Uterus (tissue), 4 donors: Measurements from ENCODE around the gene ADRM1. TPM values are rescaled to one million over a fixed set of nuclear protein-coding genes. Genes with fewer than 3 reads are reported as not detected.

Experiments used
- DNase-seq, 2 donors: peaks; one replicate each; pipeline ENCODE4 v3.0.0-alpha.2; 2019 to 2020
- H3K27ac ChIP-seq, 2 donors: fragments of 200-600 bp; sonication (generic); 1 replicate in 1 of 2; 2 replicates in 1 of 2; pipeline ENCODE4 v1.5.1; 2016 to 2018
- H3K27me3 ChIP-seq, 2 donors: fragments of 200-600 bp; sonication (generic); one replicate each; pipeline ENCODE4 v1.5.1; 2018 to 2019; ENCODE audit warnings: control low read depth in 1 of 2
- H3K36me3 ChIP-seq, 2 donors: fragments of 200-600 bp; sonication (generic); one replicate each; pipeline ENCODE4 v1.5.1; 2019; ENCODE audit warnings: control low read depth in 1 of 2
- H3K4me1 ChIP-seq, 2 donors: fragments of 200-600 bp; sonication (generic); one replicate each; pipeline ENCODE4 v1.5.1; 2018 to 2019; ENCODE audit warnings: control low read depth in 1 of 2
- H3K4me3 ChIP-seq, 2 donors: fragments of 200-600 bp; sonication (generic); 1 replicate in 1 of 2; 2 replicates in 1 of 2; pipeline ENCODE4 v1.5.1; 2018 to 2019; ENCODE audit warnings: mild to moderate bottlenecking in 1 of 2
- H3K9me3 ChIP-seq, 2 donors: fragments of 200-600 bp; sonication (generic); one replicate each; pipeline ENCODE4 v1.5.1; 2019; ENCODE audit warnings: control low read depth in 1 of 2
- CTCF ChIP-seq, 4 experiments: fragments of 200-600 bp in 2 of 4; fragments of 450-650 bp in 2 of 4; sonication (generic) in 2 of 4; IDR thresholded peaks; one replicate each; pipeline ENCODE4 v1.5.1; 2016 to 2019; ENCODE audit warnings: antibody characterized with exemption in 4 of 4, mild to moderate bottlenecking in 2 of 4, moderate library complexity in 1 of 4
- POLR2A ChIP-seq, 2 donors: fragments of 450-650 bp; IDR thresholded peaks; one replicate each; pipeline ENCODE4 v1.6.1; 2016; ENCODE audit warnings: antibody characterized with exemption in 2 of 2, mild to moderate bottlenecking in 1 of 2, moderate library complexity in 1 of 2
- intact Hi-C: fragments of 100-400 bp; cut with DNase I; formaldehyde crosslinking; loops from one replicate; pipeline ENCODE4 v1.15.1; 2023; ENCODE audit warnings: low total_unique reads
- total RNA-seq, 4 donors: library from RNA; depleted of rRNA in 3 of 4; stranded (reverse); fragments of >200 nt in 3 of 4; gene quantifications; one replicate each; pipeline versions ENCODE4 v1.1.0 to v1.2.4, GENCODE V29; 2014 to 2023
- donor health status: DM: yes; HTN: yes; CAD: no.

The ADRM1 gene
- total RNA-seq, 4 donors from 2014 or later = 42.9 to 82.7 (median 60.9) TPM

DNA sequence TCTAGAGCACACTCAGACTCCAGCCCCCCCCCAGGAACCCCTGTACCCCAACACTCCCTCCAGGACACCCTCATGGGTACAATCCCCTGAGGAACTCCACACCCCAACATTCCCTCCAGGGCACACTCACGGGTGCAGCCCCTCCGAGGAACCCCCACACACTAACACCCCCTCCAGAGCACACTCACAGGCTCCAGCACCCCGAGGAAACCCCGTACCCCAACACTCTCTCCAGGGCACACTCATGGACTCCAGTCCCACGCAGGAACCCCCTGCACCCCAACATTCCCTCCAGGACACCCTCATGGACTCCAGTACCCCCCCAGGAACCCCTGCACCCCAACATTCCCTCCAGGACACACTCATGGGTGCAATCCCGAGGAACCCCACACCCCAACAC, 32.7 kb downstream of the ADRM1 start:
- Histone ChIP-seq H3K9me3 (no peaks in the 10 kb centered on the region), H3K4me1 (no peaks in the 10 kb centered on the region), H3K4me3 (no peak overlapping the region), H3K27me3 (no peaks in the 10 kb centered on the region), H3K36me3 (no peaks in the 10 kb centered on the region), H3K27ac (no peak overlapping the region)
- no peak for DNase-seq
- intact Hi-C loops = no loop called here
- TF ChIP-seq POLR2A (IDR thresholded peaks at IDR 0.05) (no peak), CTCF (IDR thresholded peaks at IDR 0.05) (no peak)

DNA sequence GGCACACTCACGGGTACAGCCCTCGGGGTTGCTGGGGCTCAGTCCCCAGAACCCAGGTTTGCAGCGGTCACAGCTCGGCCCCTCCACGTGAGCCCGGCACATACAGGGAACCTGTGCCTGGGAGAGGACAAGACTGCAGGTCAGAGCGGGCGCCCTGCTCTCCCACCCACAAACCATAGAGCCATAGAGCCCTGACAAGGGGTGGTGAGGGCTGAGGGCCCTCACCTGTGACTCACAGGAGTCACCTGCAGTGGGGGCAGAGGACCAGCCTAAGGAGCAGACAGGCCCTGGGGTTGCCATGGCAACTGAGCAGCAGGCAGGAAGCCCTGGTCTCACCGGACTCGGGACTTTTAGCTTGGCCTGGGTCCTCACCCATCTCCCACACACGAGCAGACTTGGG, 33.5 kb downstream of the ADRM1 start:
- no peak overlapping the region for H3K27ac ChIP-seq
- no peak overlapping the region for H3K4me3 ChIP-seq
- intact Hi-C loops = no loop called here
- no peak for DNase-seq
- H3K27me3 ChIP-seq = no peaks in the 10 kb centered on the region
- no peaks in the 10 kb centered on the region for H3K4me1 ChIP-seq
- no peaks in the 10 kb centered on the region for H3K36me3 ChIP-seq
- TF ChIP-seq CTCF (IDR thresholded peaks at IDR 0.05) (no peak), POLR2A (IDR thresholded peaks at IDR 0.05) (no peak)
- H3K9me3 ChIP-seq = no peaks in the 10 kb centered on the region

GRCh38 chr20:62336775-62337557, 34.2 kb downstream of the ADRM1 start:
- Histone ChIP-seq H3K9me3 (no peaks in the 10 kb centered on the region), H3K36me3 (no peaks in the 10 kb centered on the region), H3K4me1 (no peaks in the 10 kb centered on the region), H3K27me3 (no peaks in the 10 kb centered on the region), H3K4me3 (no peak overlapping the region), H3K27ac (no peak overlapping the region)
- TF ChIP-seq POLR2A (IDR thresholded peaks at IDR 0.05) (no peak), CTCF (IDR thresholded peaks at IDR 0.05) (no peak)
- no peak for DNase-seq
- intact Hi-C loops = no loop called here

- H3K36me3 ChIP-seq = no peaks in the 10 kb centered on the region
- DNase-seq = no peak
- no peaks in the 10 kb centered on the region for H3K27me3 ChIP-seq
- no peak overlapping the region for H3K27ac ChIP-seq
- no peaks in the 10 kb centered on the region for H3K9me3 ChIP-seq
- no peak for TF ChIP-seq POLR2A (IDR thresholded peaks at IDR 0.05)
- no peak for TF ChIP-seq CTCF (IDR thresholded peaks at IDR 0.05)
- no peaks in the 10 kb centered on the region for H3K4me1 ChIP-seq
- H3K4me3 ChIP-seq = no peak overlapping the region
- intact Hi-C loops = no loop called here
These were observed 34.9 kb downstream of the ADRM1 start for GRCh38 chr20:62337558-62338293.

DNA sequence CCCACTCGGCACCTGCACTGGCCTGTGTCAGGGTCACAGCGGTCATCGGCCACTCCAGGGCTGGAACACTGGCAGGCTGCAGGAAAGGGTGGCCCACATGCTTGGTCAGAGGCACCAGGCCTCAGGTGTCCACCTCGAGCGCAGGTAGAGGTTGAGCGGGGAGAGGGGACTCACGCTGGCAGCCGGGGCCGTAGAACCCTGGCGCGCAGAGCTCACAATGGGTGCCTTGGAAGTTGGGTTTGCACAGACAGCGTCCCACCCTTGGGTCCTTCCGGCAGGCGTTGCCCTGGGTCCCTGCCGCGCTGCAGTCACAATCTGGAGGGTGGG, 35.5 kb downstream of the ADRM1 start:
- intact Hi-C loops = no loop called here
- no peaks in the 10 kb centered on the region for H3K9me3 ChIP-seq
- H3K27ac ChIP-seq = no peak overlapping the region
- no peaks in the 10 kb centered on the region for H3K4me1 ChIP-seq
- no peaks in the 10 kb centered on the region for H3K36me3 ChIP-seq
- TF ChIP-seq POLR2A (IDR thresholded peaks at IDR 0.05) = no peak
- no peak for TF ChIP-seq CTCF (IDR thresholded peaks at IDR 0.05)
- H3K27me3 ChIP-seq = no peaks in the 10 kb centered on the region
- DNase-seq = no peak
- no peak overlapping the region for H3K4me3 ChIP-seq
